RWPE2 (cell line): Measurements from ENCODE around the gene NFATC4.

Experiments used
- ATAC-seq: fragments of 200-7000 bp; cut with Tn5 transposase; 3 replicates; pipeline ENCODE4 v1.9.1; 2021; ENCODE audit warnings: low read depth
- DNase-seq: peaks from one replicate; pipeline ENCODE4 v3.0.0-alpha.2; 2020; ENCODE audit warnings: low spot score
- H3K27ac ChIP-seq: fragments of 450-650 bp; 2 replicates; pipeline ENCODE4 v1.5.1; 2017; ENCODE audit warnings: mild to moderate bottlenecking; ENCODE audit not compliant: poor library complexity, severe bottlenecking
- H3K27me3 ChIP-seq: fragments of 250-450 bp; sonication (Bioruptor Pico); 2 replicates; pipeline ENCODE4 v1.5.1; 2021; ENCODE audit warnings: mild to moderate bottlenecking, moderate library complexity; ENCODE audit not compliant: insufficient read depth, poor library complexity, severe bottlenecking
- H3K36me3 ChIP-seq: fragments of 250-450 bp; sonication (Bioruptor Pico); 2 replicates; pipeline ENCODE4 v1.5.1; 2020; ENCODE audit warnings: low read depth, mild to moderate bottlenecking, moderate library complexity
- H3K4me1 ChIP-seq: fragments of 250-450 bp; sonication (Bioruptor Pico); 2 replicates; pipeline ENCODE4 v1.5.1; 2021; ENCODE audit warnings: mild to moderate bottlenecking, moderate library complexity; ENCODE audit not compliant: insufficient read depth, poor library complexity, severe bottlenecking
- H3K4me3 ChIP-seq: fragments of 250-450 bp; sonication (Bioruptor Pico); 2 replicates; pipeline ENCODE4 v1.5.1; 2021; ENCODE audit warnings: mild to moderate bottlenecking, moderate library complexity; ENCODE audit not compliant: severe bottlenecking
- H3K9me3 ChIP-seq: fragments of 250-450 bp; sonication (Bioruptor Pico); 2 replicates; pipeline ENCODE4 v1.5.1; 2021; ENCODE audit warnings: mild to moderate bottlenecking, moderate library complexity; ENCODE audit not compliant: severe bottlenecking
- TF ChIP-seq, protein P1 (sequence below): fragments of 450-650 bp; IDR thresholded peaks from one replicate; pipeline ENCODE4 v1.5.1; 2017; ENCODE audit warnings: mild to moderate bottlenecking, moderate library complexity; ENCODE audit not compliant: poor library complexity, severe bottlenecking

The NFATC4 gene

GRCh38 chr14:24367514-24368211, at the start of gene NFATC4:
NFATC4 (plus strand) TSS chr14:24368184; CDS start chr14:24368341, 157 bp downstream.
- Histone ChIP-seq H3K4me3 (no peak within 1 kb of the TSS), H3K4me1 (peaks cover 9% of the 10 kb centered on the region), H3K27me3 (peaks cover 5% of the 10 kb centered on the region), H3K27ac (no peak within 1 kb of the TSS), H3K36me3 (no peaks in the 10 kb centered on the region), H3K9me3 (no peaks in the 10 kb centered on the region)
- ATAC-seq, result no peak
- no peak for DNase-seq
- TF ChIP-seq, protein P1, sequence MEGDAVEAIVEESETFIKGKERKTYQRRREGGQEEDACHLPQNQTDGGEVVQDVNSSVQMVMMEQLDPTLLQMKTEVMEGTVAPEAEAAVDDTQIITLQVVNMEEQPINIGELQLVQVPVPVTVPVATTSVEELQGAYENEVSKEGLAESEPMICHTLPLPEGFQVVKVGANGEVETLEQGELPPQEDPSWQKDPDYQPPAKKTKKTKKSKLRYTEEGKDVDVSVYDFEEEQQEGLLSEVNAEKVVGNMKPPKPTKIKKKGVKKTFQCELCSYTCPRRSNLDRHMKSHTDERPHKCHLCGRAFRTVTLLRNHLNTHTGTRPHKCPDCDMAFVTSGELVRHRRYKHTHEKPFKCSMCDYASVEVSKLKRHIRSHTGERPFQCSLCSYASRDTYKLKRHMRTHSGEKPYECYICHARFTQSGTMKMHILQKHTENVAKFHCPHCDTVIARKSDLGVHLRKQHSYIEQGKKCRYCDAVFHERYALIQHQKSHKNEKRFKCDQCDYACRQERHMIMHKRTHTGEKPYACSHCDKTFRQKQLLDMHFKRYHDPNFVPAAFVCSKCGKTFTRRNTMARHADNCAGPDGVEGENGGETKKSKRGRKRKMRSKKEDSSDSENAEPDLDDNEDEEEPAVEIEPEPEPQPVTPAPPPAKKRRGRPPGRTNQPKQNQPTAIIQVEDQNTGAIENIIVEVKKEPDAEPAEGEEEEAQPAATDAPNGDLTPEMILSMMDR, result no peak

DNA sequence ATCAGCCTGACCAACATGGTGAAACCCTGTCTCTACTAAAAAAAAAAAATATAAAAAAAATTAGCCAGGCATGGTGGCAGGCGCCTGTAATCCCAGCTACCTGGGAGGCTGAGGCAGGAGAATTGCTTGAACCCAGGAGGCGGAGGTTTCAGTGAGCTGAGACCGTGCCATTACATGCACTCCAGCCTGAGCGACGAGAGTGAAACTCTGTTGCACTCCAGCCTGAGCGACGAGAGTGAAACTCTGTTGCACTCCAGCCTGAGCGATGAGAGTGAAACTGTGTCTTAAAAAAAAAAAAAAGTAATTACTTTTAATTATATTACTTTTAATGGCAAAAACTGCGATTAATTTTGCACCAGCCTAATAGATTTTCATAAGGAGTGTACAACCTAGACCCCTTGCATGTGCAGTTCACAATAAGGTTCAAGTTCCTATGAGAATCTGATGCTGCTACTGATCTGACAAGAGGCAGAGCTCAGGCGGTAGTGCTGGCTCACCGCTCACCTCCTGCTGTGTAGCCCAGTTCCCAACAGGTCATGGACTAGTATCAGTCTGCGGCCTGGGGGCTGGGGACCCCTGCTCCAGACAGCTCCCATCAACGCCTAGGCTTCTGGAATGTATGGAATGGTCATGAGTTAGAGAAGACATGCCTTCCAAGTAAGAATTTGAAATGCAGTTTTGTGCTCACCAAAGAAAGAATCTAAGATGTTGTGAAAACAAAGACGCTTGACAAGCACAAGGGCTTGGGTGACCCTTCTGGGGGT, 46.6 kb upstream of the NFATC4 start:
- Histone ChIP-seq H3K36me3 (no peaks in the 10 kb centered on the region), H3K27me3 (no peaks in the 10 kb centered on the region), H3K4me1 (peaks cover 10% of the 10 kb centered on the region), H3K9me3 (no peaks in the 10 kb centered on the region), H3K4me3 (no peak overlapping the region), H3K27ac (no peak overlapping the region)
- no peak for ATAC-seq
- TF ChIP-seq, protein P1, result no peak
- DNase-seq, result no peak

DNA sequence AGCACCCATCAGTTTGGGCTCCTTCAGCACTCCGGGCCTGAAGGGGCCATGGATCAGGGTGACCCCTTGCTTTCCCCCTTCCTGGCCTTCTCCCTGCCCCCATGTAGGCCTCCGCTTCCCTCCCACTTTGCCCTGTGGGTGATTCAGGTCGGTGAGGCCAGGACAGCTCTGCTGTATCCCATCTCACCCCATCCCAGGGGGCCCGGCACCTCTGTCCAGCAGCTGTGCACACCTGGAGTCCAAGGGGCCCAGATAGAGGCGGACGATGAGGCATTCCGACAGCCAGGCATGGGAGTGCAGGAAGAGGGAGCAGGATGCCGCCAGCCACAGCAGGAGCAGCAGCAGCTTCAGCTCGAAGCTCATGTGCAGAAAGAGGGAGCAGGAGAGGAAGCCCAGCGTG, 45.3 kb upstream of the NFATC4 start:
- Histone ChIP-seq H3K27ac (no peak overlapping the region), H3K9me3 (no peaks in the 10 kb centered on the region), H3K4me1 (peaks cover under 1% of the 10 kb centered on the region), H3K36me3 (no peaks in the 10 kb centered on the region), H3K27me3 (no peaks in the 10 kb centered on the region), H3K4me3 (no peak overlapping the region)
- no peak for DNase-seq
- TF ChIP-seq, protein P1, result no peak
- ATAC-seq, result no peak

- Histone ChIP-seq H3K27ac (no peak overlapping the region), H3K27me3 (no peaks in the 10 kb centered on the region), H3K9me3 (no peaks in the 10 kb centered on the region), H3K36me3 (no peaks in the 10 kb centered on the region), H3K4me1 (no peaks in the 10 kb centered on the region), H3K4me3 (no peak overlapping the region)
- ATAC-seq (no peak), DNase-seq (no peak)
- TF ChIP-seq, protein P1, result no peak
Observed at GRCh38 chr14:24323341-24323740, 44.6 kb upstream of the NFATC4 start.
